Dermis blood vessel endothelial cell (primary cell): ENCODE results near the gene CLEC11A. TPM values are rescaled to one million over a fixed set of nuclear protein-coding genes. Genes with fewer than 3 reads are reported as not detected.
"Not testable (repeated sequence)": the region's sequence is repeated elsewhere in the genome, so short reads cannot be mapped to it uniquely, and the experiment has no call there.

Experiments
- DNase-seq: peaks from one replicate; pipeline ENCODE4 v3.0.0; 2010
- total RNA-seq: library from RNA; depleted of rRNA; stranded (reverse); fragments of >200 nt; gene quantifications from 2 replicates; pipeline ENCODE4 v1.2.3, GENCODE V29; 2014

Gene CLEC11A
- total RNA-seq, 1 donor from 2014 or later = 0.17 TPM

DNA sequence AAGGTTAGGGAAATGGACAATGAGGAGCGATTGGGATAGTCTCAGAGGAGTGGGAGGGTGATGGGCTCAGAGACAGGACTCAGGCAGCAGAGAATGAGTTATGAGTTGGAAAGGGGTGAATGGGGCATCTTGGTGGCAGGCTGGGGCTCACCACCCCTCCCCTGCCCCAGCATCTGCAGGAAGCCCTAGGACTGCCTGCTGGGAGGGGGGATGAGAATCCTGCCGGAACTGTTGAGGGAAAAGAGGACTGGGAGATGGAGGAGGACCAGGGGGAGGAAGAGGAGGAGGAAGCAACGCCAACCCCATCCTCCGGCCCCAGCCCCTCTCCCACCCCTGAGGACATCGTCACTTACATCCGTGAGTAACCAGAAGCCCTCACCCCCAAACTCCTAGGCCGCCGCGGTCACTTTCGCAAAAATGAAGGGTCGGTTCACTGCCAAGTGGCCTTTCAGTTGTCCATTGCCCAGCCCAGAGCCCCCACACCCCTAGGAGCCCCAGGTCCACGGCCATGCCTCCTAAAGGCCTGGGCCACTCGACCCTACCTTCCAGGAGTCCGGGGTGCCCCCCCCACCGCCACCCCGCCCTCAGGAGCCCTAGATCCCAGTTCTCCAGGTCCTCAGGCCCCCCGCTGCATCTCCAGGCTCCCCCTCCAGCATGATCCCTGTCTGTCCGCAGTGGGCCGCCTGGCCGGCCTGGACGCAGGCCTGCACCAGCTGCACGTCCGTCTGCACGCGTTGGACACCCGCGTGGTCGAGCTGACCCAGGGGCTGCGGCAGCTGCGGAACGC lies 764 bp downstream of the CLEC11A start:
- no peak for DNase-seq

DNA sequence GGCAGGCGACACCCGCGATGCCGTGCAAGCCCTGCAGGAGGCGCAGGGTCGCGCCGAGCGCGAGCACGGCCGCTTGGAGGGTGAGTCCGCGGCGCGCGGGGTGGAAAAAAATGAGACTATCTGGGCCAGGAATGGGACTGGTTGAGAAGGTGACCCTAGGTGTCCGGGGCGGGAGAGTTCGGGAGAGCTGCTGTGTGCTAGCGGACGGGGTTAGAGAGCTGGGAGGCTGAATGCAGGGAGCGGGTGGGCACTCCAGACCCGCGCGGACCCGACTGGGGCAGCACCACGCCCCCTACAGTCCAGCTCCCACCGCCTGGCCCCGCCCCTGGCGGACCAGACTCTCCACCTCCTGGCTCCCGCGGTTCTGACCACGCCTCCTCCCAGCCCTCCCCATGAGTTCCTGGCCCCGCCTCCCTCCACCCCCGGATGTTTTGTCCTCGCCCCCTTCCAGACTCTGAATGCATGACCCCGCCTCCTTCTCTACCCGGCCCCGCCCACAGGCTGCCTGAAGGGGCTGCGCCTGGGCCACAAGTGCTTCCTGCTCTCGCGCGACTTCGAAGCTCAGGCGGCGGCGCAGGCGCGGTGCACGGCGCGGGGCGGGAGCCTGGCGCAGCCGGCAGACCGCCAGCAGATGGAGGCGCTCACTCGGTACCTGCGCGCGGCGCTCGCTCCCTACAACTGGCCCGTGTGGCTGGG lies 1.5 kb downstream of the CLEC11A start:
- peak; percentile 100 for DNase-seq

DNA sequence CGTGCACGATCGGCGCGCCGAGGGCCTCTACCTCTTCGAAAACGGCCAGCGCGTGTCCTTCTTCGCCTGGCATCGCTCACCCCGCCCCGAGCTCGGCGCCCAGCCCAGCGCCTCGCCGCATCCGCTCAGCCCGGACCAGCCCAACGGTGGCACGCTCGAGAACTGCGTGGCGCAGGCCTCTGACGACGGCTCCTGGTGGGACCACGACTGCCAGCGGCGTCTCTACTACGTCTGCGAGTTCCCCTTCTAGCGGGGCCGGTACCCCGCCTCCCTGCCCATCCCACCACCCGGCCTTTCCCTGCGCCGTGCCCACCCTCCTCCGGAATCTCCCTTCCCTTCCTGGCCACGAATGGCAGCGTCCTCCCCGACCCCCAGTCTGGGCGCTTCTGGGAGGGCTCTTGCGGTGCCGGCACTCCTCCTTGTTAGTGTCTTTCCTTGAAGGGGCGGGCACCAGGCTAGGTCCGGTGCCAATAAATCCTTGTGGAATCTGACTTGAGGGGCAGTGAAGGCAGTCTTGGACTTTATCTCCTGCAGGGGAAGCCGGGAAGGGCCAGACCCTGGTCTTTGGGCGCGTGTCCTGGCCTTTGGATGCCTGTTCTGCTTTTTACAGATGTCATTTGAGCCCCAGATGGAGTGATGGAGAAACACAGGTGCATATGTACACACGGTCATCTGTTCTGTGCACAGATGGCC lies 2.2 kb downstream of the CLEC11A start:
- no peak for DNase-seq

DNA sequence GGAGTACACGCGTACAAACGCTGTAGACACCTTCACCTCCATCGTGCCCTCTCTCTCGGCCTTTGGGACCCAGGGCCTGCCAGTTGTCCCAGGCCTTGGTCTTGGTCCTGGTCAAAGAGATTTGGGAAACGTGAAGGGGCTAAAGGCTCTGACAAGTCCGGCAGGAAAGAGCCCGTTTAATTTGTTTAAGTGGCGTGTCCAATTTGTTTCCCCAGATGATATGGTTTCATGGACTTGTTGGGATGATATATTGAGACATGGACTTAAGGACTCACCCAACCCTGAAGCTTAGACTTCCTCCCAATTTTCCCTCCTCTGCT lies 2.7 kb downstream of the CLEC11A start:
- DNase-seq = no peak

DNA sequence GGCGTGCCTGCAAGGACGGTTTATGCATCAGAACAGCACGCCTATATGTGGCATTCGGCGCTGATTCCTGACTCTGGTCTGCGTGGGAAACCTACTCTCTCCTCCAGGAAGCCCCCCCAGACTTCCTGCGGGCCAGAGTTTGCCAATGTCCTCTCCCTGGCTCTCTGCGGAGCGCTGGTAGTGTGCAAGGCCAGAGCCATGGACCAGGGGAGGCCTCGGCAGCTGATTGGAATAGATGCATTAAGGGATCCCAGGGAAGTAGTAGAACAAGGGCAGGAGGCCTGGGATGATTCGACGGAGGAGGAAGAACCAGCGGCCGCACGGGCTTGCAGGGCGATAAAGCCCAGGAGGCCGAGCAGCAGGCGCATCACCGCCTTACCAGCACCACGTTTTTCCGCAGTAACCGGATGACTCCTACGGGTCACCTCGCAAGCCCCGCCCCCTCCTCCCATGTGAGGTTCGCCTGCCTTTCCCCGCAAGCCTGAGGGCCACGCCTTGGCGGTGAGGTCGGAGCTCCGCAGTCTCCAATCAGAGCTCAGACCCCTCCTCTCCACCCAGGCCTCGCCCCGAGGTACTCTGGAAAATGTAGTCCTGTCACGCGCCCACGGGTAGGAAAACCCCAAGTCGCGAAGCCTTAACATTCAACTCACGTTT lies 5.0 kb downstream of the CLEC11A start:
- peak; percentile 93 for DNase-seq

DNA sequence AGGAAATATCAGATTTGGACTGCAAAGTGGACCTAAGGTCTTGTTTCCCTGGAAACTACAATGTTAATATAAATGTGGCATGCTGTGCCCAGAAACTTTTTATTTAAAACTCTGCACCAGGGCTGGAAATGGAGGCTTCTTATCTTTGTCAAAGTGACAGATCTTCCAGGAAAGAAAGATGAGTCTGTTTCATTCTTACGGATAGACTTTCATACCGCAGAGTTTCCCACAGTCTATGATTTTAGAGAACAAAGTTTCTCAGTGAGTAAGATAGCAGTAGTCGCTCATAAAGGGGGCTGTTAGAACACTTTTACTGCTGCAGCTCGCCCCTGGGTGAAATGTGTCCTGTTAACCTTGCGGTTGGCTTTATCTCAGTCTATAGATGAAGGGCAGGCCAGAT lies 6.7 kb downstream of the CLEC11A start:
- DNase-seq = no peak

DNA sequence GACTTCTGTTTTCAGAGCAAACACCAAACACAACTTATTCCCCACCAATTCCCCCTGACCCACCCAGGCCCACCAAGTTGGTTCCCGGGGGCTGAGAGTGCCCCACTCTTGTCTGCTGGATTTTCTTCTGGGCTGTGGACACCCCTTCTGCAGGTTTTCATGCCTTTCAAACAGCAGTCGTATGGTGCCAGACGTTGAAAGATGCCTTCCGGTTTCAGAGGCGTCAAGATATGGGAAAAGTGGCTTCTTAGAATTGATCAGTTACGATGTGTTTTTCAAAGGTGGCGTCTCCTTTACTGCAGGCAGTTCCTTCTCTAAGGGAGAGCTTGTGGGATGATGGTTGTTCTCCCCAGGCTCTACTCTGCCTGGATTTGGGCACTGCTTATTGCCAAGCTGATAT lies 12.7 kb downstream of the CLEC11A start:
- no peak for DNase-seq

DNA sequence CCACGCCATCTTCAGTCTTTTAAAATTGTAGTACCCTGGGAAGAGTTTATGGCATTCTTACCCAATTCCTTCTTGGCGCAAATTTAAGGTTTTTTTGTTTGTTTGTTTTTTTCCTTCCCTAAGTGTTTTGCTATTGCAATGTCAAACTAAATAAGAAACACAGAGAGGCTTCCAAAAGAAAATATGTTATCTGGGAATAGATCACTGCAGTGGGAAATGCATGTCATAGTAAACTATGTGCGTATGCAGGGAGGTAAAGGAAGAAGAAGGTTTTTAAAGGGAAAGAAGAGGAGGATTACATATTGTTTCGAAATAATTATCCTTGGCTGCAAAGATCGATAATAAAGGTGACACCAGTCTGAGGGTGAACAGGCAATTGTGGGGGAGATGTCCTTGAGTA lies 13.2 kb downstream of the CLEC11A start:
- DNase-seq = no peak

DNA sequence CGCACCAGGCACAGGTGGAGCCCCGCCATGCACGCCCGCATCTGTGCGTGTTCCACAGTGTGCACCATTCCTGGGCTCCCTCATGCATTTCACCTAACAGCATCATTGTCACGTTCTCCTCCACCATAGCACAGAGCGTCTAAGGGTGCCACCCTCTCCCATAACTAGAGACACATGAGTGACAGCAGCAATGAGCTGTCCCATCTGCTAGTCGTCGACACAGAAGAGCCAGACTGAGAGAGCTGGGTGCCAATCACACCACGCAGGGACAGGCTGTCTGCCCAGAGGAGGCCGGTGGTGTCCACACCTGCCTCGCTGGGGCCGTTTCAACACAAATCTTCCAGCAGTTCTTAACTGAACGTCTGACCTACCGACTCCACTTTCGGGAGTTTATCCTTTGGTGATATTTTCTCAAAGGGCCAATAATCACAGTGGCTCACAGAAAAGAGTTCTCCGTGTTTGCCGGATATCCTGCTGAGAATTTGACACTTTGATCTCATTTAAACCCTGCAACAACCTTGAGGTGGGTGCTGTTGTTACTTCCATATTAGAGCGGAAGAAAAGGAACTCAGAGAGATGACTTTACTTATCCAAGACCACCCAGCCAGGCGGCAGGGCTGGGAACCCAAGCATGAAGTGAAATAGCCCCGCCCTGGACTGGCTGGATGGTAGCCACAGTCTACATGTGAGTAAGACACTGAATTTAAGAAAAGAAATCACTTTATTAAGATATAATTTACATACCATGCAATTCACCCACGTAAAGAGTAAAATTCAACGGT lies 16.2 kb downstream of the CLEC11A start:
- DNase-seq = no peak

DNA sequence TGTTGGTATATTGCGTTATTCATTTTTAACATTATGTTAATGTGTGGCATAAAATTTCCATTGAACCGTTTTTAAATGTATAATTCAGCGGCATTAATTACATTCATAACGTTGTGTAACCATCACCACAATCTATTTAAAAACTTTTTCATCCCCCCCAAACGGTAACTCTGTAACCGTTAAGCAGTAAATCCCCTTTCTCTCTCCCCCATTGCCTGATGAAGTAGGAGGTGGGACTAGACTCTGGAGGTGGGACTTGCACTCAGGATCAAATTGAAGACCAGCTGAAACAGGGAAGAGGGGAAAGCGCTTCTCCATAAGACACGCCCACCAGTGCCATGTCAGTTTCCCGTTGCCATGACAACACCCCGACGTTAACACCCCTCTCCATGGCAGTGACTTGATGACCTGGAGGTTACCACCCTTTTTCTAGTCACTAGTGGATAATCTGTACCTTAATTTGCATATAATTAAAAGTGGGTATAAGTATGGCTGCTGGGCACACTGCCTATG lies 16.8 kb downstream of the CLEC11A start:
- no peak for DNase-seq

DNA sequence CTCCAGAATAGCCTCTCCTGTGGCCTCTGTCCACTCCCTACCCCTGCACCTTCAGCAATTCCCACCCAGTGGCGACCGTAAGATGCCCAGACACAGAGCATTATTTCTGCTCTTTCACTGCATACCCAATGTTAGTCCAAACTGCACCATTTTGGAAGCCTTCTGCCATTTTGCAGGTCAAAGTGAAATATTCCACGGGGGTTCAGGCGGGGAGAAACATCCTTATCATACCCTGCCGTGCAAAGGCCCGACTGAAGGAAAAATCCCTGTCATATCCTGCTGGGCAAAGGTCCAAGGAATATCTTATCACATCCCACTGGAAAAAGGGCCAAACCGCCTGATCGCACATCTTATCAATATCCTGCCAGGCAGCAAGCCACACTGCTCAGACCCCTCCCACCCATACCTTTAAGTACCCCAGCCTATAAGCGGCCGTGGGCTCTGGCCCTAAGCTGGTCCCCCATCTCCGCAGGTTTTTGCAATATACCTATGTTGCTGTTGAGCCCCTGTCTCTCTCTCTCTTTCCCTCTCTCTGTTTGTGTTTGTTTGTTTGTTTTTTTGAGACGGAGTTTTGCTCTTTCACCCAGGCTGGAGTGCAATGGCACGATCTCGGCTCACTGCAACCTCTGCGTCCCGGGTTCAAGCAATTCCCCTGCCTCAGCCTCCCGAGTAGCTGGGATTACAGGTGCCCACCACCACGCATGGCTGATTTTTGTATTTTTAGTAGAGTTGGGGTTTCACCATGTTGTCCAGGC lies 18.2 kb downstream of the CLEC11A start:
- DNase-seq = peak; percentile 74

DNA sequence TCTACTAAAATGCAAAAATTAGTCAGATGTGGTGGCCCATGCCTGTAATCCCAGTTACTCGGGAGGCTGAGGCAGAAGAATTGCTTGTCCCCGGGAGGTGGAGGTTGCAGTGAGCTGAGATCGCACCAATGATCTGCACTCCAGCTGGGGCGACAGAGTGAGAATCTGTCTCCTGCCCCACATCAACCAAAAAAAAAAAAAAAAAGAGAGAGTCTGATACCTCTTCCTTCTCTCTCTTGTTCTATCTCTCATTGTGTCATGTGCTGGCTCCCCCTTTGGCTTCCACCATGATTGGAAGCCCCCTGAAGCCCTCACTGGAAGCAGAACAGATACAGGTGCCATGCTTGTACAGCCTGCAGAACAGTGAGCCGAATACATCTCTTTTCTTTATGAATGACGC lies 20.4 kb downstream of the CLEC11A start:
- DNase-seq = no peak

DNA sequence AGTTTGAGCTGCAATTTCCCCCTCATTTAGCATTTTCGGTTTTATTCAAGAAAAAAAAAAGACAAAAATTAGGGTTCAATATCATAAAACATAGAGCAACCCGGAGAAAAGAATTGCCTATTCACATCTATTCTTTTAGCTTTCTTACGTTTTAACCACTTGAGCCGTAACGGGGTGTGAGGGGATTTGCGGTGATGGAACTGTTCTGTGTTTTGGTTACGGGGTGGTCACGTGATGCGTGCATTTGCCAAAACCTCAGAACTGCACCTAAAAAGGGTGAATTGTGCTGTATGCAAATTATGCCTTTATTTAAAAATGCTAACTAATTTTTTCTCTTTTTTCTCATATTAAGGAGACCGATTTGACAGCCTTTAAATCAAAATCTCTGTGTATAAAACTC lies 22.1 kb downstream of the CLEC11A start:
- no peak for DNase-seq

DNA sequence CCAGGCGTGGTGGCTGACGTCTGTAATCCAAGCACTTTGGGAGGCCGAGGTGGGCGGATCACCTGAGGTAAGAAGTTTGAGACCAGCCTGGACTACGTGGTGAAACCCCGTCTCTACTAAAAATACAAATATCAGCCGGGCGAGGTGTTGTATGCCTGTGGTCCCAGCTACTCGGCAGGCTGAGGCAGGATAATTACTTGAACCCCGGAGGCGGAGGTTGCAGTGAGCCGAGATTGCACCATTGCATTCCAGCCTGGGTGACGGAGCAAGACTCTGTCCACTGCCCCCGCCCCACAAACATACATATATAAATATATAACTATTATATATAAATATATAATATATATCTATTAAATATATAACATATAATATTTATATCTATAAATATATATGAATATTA lies 24.0 kb downstream of the CLEC11A start:
- not testable (repeated sequence) for DNase-seq

DNA sequence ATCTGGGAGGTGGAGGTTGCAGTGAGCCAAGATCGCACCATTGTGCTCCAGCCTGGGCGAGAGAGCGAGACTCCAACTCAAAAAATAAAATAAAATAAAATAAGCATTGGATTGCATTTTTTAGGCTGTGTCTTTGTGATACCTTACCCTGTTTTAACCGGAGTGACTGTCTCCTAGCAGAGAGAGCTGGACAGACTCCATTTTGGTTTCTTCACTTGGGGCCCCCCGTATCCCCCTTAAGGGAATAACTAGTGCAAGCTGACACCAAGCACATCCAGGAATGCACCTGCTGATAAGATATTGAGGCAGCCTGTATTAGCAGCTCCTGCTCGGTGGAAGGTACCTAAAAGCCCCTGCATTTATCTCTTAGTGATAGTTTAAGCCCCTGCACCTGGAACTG lies 26.3 kb downstream of the CLEC11A start:
- no peak for DNase-seq

DNA sequence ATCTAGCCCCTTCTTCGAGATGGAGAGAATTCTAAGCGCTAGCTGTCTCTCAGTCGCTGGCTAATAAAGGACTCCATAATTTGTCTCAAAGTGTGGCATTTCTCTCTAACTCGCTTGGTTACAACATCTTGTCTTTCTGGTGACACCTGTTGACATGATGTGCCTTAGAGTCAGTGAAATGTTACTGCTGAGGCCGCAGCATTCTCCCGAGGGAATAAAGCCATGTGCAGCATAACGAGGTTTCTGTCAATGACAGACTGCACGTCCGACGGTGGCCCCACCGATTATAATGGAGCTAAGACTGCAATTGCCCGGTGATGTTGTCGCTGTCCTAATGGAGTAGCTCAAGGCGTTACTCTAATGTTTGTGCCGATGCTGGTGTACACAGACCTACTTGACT lies 26.8 kb downstream of the CLEC11A start:
- DNase-seq = no peak

DNA sequence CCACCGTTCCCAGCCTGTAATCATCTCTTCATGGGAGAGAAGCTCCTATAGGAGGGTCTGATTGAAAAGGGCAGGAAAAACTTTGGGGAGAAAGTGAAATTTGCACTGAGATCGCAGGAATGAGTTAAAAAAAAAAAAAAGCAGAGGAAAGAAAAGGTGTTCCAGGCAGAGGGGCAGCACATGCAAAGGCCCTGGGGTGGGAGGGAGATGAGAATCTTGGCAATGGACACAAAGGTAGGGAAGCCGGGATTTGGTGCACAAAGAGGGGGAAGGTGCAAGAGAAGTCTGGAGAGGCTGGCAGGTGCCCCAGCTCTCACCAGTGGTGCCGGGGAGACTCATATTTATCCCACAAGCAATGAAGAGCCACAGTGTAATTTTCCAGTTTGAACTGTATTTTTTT lies 30.7 kb downstream of the CLEC11A start:
- no peak for DNase-seq

DNA sequence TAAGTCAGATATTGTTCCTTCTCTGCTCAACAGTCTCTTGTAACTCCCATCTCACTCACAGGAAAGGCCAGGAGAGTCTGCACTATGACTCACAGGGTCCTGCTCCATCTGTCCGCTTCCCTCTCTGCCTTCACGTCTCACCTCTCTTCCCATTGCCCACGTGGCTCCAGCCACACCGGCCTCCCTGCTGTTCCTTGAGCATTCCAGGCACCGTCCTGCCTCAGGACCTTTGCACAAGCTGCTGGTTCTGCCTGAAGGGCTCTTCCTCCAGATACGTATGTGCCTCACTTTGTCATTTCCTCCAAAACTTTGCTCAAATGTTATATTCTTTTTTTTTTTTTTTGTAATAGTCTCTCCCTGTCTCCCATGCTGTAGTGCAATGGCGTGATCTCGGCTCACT lies 33.1 kb downstream of the CLEC11A start:
- peak; percentile 15 for DNase-seq

DNA sequence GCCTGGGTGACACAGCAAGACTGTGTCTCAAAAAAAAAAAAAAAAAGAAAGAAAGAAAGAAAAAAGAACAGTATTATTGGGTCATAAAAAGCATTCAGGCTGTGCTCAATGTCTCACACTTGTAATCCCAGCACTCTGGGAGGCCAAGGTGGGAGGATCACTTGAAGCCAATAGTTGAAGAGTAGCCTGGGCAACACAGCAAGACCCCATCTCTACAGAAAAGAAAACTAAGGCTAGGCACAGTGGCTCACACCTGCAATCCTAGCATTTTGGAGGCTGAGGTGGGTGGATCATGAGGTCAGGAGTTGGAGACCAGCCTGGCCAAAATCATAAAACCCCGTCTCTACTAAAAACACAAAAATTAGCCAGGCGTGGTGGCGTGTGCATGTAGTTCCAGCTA lies 34.5 kb downstream of the CLEC11A start:
- DNase-seq = not testable (repeated sequence)

DNA sequence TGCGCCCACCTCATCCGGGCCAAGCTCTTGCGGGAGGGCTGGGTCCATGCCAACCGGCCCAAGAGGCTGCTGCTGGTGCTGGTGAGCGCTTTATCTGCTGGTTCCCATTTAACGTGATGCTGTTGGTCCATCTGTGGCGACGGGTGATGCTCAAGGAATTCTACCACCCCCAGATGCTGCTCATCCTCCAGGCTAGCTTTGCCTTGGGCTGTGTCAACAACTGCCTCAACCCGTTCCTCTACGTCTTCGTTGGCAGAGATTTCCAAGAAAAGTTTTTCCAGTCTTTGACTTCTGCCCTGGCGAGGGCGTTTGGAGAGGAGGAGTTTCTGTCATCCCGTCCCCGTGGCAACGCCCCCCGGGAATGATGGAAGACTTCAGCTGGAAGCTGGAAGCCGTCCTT lies 35.9 kb downstream of the CLEC11A start:
- not testable (repeated sequence) for DNase-seq

DNA sequence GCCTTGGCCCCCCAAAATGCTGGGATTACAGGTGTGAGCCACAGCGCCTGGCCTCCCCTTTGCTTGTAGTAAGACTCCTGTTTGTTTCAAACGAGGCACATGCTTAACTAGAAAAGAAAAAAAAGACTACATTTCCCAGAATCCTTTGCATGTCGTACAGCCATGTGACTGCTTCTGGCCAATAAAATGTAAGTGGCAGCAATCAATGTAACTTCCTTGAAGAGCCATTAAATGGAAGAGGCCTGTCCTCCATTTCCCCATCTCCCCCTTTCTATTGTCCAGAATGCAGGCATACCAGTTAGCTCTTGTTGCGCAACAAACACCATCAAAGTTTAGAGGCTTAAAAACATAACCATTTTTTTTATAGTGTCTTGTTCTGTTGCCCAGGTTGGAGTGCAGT lies 36.7 kb downstream of the CLEC11A start:
- peak; percentile 46 for DNase-seq

DNA sequence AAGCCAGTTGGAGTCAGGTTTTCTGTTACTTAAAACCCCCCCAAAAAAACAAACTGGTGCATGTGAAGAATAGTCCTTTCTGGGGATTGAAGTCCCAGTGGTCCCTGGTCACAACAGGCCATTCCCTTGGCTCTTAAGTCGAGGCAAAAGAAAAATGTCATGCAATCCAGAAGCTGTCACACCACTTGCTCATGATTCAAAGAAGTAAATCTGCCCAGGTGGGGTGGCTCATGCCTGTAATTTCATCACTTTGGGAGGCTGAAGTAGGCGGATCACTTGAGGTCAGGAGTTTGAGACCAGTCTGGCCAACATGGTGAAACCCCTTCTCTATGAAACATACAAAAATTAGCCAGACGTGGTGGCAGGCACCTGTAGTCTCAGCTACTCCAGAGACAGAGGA lies 38.3 kb downstream of the CLEC11A start:
- not testable (repeated sequence) for DNase-seq
